ENCODE results near the gene GGT5. TPM values are rescaled to one million over a fixed set of nuclear protein-coding genes. Genes with fewer than 3 reads are reported as not detected.
"Not testable (repeated sequence)": the region's sequence is repeated elsewhere in the genome, so short reads cannot be mapped to it uniquely, and the experiment has no call there.

The GGT5 gene, protein sequence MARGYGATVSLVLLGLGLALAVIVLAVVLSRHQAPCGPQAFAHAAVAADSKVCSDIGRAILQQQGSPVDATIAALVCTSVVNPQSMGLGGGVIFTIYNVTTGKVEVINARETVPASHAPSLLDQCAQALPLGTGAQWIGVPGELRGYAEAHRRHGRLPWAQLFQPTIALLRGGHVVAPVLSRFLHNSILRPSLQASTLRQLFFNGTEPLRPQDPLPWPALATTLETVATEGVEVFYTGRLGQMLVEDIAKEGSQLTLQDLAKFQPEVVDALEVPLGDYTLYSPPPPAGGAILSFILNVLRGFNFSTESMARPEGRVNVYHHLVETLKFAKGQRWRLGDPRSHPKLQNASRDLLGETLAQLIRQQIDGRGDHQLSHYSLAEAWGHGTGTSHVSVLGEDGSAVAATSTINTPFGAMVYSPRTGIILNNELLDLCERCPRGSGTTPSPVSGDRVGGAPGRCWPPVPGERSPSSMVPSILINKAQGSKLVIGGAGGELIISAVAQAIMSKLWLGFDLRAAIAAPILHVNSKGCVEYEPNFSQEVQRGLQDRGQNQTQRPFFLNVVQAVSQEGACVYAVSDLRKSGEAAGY
- total RNA-seq (2021) = 0.09 to 0.32 TPM (median 0.20 TPM) in 3 replicates
- percentile 8 among the genes with signal in this experiment for Bru-seq, nascent RNA
- long read RNA-seq, experiment 1 = 0 reads
- long read RNA-seq, experiment 2 = 0 reads
- long read RNA-seq, experiment 3 = 0 reads

- H3K27ac Mint-ChIP-seq; H3K9me3 Mint-ChIP-seq; H3K4me3 Mint-ChIP-seq; H3K36me3 Mint-ChIP-seq; ATAC-seq; POLR2A ChIA-PET; DNase-seq (ENCODE audit: low spot score); H3K27me3 Mint-ChIP-seq (ENCODE audit: low read depth): not testable (repeated sequence)
- H3K4me1 Mint-ChIP-seq = peaks cover 18% of the 10 kb centered on the region
- CTCF ChIA-PET = interaction anchor here (1.2 to 2.2 kb wide), 3 partner anchors 14 to 64 kb away, joined by 3 to 15 read pairs (median 3); partner anchors contain the start of gene SUSD2
Measured at GRCh38 chr22:24245030-24245431, at the start of gene GGT5. Gene GGT5 (minus strand): TSS chr22:24245082. CDS start chr22:24244725, 357 bp downstream.

GRCh38 chr22:24292202-24292830 lies 47.4 kb upstream of the GGT5 start:
- H3K4me3 Mint-ChIP-seq, CTCF ChIA-PET, POLR2A ChIA-PET: not testable (repeated sequence)

DNA sequence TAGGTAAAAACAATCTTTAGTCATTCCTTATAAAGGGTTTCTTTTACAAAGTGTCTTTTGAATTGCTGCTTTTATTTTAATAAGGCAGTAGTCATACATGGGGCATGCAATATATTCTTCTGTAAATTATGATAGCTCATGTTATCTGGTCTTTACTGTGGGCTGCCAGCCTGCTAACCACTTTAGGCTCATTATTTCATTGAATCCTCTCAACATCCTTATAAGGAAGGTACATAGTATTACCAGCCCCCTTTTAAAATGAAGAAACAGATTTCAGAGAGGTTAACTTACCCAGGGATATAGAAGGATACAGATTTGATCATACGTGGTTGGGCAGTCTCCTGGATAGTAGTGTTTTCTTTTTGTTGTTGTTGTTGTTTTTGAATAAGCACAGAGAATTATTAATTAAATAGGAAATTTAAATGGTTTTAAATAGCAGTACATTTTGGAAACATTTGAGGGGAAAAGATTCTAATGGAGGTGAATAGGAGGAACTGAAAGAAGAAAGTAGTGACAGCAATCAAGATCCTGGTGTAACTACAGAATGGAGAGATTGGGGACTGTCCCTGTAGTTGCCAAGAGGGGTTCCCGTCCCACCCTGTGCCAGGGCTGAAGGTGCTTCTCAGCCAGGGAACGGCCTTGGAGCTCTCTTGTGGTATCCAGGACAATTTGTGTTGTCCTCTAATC lies 46.8 kb upstream of the GGT5 start:
- CTCF ChIA-PET = no interaction called here
- TF ChIP-seq SMAD4 (CRISPR knock-in tag; IDR thresholded peaks at IDR 0.05) = no peak
- no peak for TF ChIP-seq RELA (CRISPR knock-in tag; IDR thresholded peaks at IDR 0.05; ENCODE audit: borderline replicate concordance)
- no peak for TF ChIP-seq NR3C1 (CRISPR knock-in tag; conservative IDR thresholded peaks at IDR 0.05; ENCODE audit: low read depth)
- no peak for TF ChIP-seq GTF2I (CRISPR knock-in tag; conservative IDR thresholded peaks at IDR 0.05)
- TF ChIP-seq ZNF423 (CRISPR knock-in tag; IDR thresholded peaks at IDR 0.05) = no peak
- TF ChIP-seq, protein P1, sequence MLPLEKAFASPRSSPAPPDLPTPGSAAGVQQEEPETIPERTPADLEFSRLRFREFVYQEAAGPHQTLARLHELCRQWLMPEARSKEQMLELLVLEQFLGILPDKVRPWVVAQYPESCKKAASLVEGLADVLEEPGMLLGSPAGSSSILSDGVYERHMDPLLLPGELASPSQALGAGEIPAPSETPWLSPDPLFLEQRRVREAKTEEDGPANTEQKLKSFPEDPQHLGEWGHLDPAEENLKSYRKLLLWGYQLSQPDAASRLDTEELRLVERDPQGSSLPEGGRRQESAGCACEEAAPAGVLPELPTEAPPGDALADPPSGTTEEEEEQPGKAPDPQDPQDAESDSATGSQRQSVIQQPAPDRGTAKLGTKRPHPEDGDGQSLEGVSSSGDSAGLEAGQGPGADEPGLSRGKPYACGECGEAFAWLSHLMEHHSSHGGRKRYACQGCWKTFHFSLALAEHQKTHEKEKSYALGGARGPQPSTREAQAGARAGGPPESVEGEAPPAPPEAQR (CRISPR knock-in tag; IDR thresholded peaks at IDR 0.05) = no peak
- no peak for TF ChIP-seq MXD4 (CRISPR knock-in tag; IDR thresholded peaks at IDR 0.05; ENCODE audit: borderline replicate concordance)
- TF ChIP-seq AR (CRISPR knock-in tag; IDR thresholded peaks at IDR 0.05) = no peak
- TF ChIP-seq TCF7 (CRISPR knock-in tag; IDR thresholded peaks at IDR 0.05; ENCODE audit: low read depth) = no peak
- TF ChIP-seq ARID4B (CRISPR knock-in tag; IDR thresholded peaks at IDR 0.05; ENCODE audit: borderline replicate concordance) = no peak
- Mint-ChIP-seq H3K4me3 (no peak overlapping the region), H3K4me1 (peaks cover 22% of the 10 kb centered on the region), H3K9me3 (no peaks in the 10 kb centered on the region), H3K27ac (no peak overlapping the region), H3K27me3 (ENCODE audit: low read depth) (no peaks in the 10 kb centered on the region), H3K36me3 (no peaks in the 10 kb centered on the region)
- DNase-seq (ENCODE audit: low spot score) = no peak
- ATAC-seq = no peak
- POLR2A ChIA-PET = no interaction called here

More at GRCh38 chr22:24292202-24292830, 47.4 kb upstream of the GGT5 start:
- not testable (repeated sequence) for DNase-seq (ENCODE audit: low spot score); H3K27me3 Mint-ChIP-seq (ENCODE audit: low read depth); H3K36me3 Mint-ChIP-seq; H3K9me3 Mint-ChIP-seq; ATAC-seq; H3K27ac Mint-ChIP-seq
- H3K4me1 Mint-ChIP-seq = peaks cover 18% of the 10 kb centered on the region

Data from WTC11 (cell line).